Body of pancreas (tissue), 4 donors: ENCODE results near the gene LTB4R2. TPM values are rescaled to one million over a fixed set of nuclear protein-coding genes. Genes with fewer than 3 reads are reported as not detected.

ENCODE experiments used
- ATAC-seq: fragments of 150-250 bp; one replicate; pipeline ENCODE4 v1.9.1; 2016
- DNase-seq, 4 donors: peaks; one replicate each; pipeline ENCODE4 v3.0.0-alpha.2; 2019
- H3K27ac ChIP-seq, 4 donors: fragments of 200-600 bp; sonication (generic); 1 replicate in 3 of 4; 2 replicates in 1 of 4; pipeline versions ENCODE4 v1.5.1 to v1.6.1; 2016 to 2019; ENCODE audit warnings: mild to moderate bottlenecking in 1 of 4, mixed read lengths in 1 of 4, moderate library complexity in 1 of 4
- H3K27me3 ChIP-seq, 2 donors: fragments of 200-600 bp; sonication (generic); one replicate each; pipeline ENCODE4 v1.6.0; 2016; ENCODE audit warnings: mild to moderate bottlenecking in 1 of 2
- H3K36me3 ChIP-seq, 2 donors: fragments of 200-600 bp; sonication (generic); replicated peaks in 1 of 2; 2 replicates each; pipeline ENCODE4 v1.5.1; 2016; ENCODE audit warnings: low read depth in 2 of 2; ENCODE audit not compliant: insufficient read depth in 1 of 2
- H3K4me1 ChIP-seq: fragments of 200-600 bp; sonication (generic); one replicate; pipeline ENCODE4 v1.6.0; 2016
- H3K4me3 ChIP-seq, 2 donors: fragments of 200-600 bp; sonication (generic); 1 replicate in 1 of 2; 2 replicates in 1 of 2; pipeline ENCODE4 v1.5.1; 2016 to 2019
- H3K9me3 ChIP-seq, 3 donors: fragments of 200-600 bp; sonication (generic); 1 replicate in 2 of 3; 2 replicates in 1 of 3; pipeline ENCODE4 v1.5.1; 2016
- CTCF ChIP-seq, 7 experiments: fragments of 450-650 bp in 4 of 7; fragments of 200-600 bp in 3 of 7; sonication (generic) in 3 of 7; IDR thresholded peaks; one replicate each; pipeline ENCODE4 v1.5.1; 2016 to 2019; ENCODE audit warnings: antibody characterized with exemption in 7 of 7
- POLR2A ChIP-seq, 3 donors: fragments of 450-650 bp; IDR thresholded peaks; one replicate each; pipeline ENCODE4 v1.6.1; 2016; ENCODE audit warnings: antibody characterized with exemption in 3 of 3, mild to moderate bottlenecking in 2 of 3
- WGBS, 2 donors: methylation state at CpG; one replicate each; pipeline ENCODE4 v1.1.5; 2017; 5-methylcytosine and 5-hydroxymethylcytosine counted together
- intact Hi-C: fragments of 100-400 bp; cut with DNase I; formaldehyde crosslinking; loops from one replicate; pipeline ENCODE4 v1.15.1; 2023
- total RNA-seq, 2 donors: library from RNA; depleted of rRNA; stranded (reverse); fragments of >200 nt; gene quantifications; one replicate each; pipeline ENCODE4 v1.1.0, GENCODE V29; 2016

Gene LTB4R2
- total RNA-seq, 2 donors from 2014 or later = 10.9 to 31.3 TPM

- ATAC-seq (peak; percentile 79), DNase-seq (peak; percentile 71 to 90 (median 78))
- WGBS, 2 donors = 22 to 36% methylated on average over 3 of the region's 3 CpGs
- H3K36me3 ChIP-seq = peaks cover 0 to 1% of the 10 kb centered on the region in 2 donors
- peak overlapping the region; percentile 71 to 96 (median 84) for H3K27ac ChIP-seq
- peaks cover 51% of the 10 kb centered on the region for H3K4me1 ChIP-seq
- H3K9me3 ChIP-seq = no peaks in the 10 kb centered on the region
- intact Hi-C loops = no loop called here
- TF ChIP-seq CTCF (IDR thresholded peaks at IDR 0.05) (no peak), POLR2A (IDR thresholded peaks at IDR 0.05) (peak in 1 of 3 donors; percentile 46)
- H3K4me3 ChIP-seq = no peak overlapping the region
- H3K27me3 ChIP-seq = no peaks in the 10 kb centered on the region
Measured at GRCh38 chr14:24274101-24274543, 35.8 kb upstream of the LTB4R2 start.

GRCh38 chr14:24277071-24277470 is 32.9 kb upstream of the LTB4R2 start:
- Histone ChIP-seq H3K27ac (no peak overlapping the region), H3K36me3 (no peaks in the 10 kb centered on the region), H3K4me3 (no peak overlapping the region), H3K4me1 (peaks cover 44% of the 10 kb centered on the region), H3K27me3 (no peaks in the 10 kb centered on the region), H3K9me3 (no peaks in the 10 kb centered on the region)
- 85 to 90% methylated on average over 6 of the region's 6 CpGs for WGBS, 2 donors
- ATAC-seq (no peak), DNase-seq (no peak)
- TF ChIP-seq CTCF (IDR thresholded peaks at IDR 0.05) (no peak), POLR2A (IDR thresholded peaks at IDR 0.05) (no peak)
- intact Hi-C loops = no loop called here

- Histone ChIP-seq H3K4me1 (peaks cover 37% of the 10 kb centered on the region), H3K27me3 (no peaks in the 10 kb centered on the region), H3K27ac (peak overlapping the region in 1 of 4 donors; percentile 30), H3K4me3 (no peak overlapping the region), H3K36me3 (no peaks in the 10 kb centered on the region), H3K9me3 (no peaks in the 10 kb centered on the region)
- DNase-seq (peak in 1 of 4 donors; percentile 49), ATAC-seq (no peak)
- TF ChIP-seq POLR2A (IDR thresholded peaks at IDR 0.05) = no peak
- TF ChIP-seq CTCF (IDR thresholded peaks at IDR 0.05) = no peak
- WGBS, 2 donors = 81 to 94% methylated on average over 11 of the region's 11 CpGs
- intact Hi-C loops = no loop called here
Measured at GRCh38 chr14:24277606-24278321, 32.2 kb upstream of the LTB4R2 start.

- ATAC-seq (no peak), DNase-seq (no peak)
- 85 to 87% methylated on average over 5 of the region's 5 CpGs for WGBS, 2 donors
- Histone ChIP-seq H3K4me3 (no peak overlapping the region), H3K4me1 (peaks cover 31% of the 10 kb centered on the region), H3K27ac (no peak overlapping the region), H3K9me3 (no peaks in the 10 kb centered on the region), H3K36me3 (no peaks in the 10 kb centered on the region), H3K27me3 (no peaks in the 10 kb centered on the region)
- intact Hi-C loops = no loop called here
- no peak for TF ChIP-seq POLR2A (IDR thresholded peaks at IDR 0.05)
- TF ChIP-seq CTCF (IDR thresholded peaks at IDR 0.05) = no peak
Measured at GRCh38 chr14:24278424-24278823, 31.5 kb upstream of the LTB4R2 start.
